ENCODE measurements around the gene FHOD1.

DNA sequence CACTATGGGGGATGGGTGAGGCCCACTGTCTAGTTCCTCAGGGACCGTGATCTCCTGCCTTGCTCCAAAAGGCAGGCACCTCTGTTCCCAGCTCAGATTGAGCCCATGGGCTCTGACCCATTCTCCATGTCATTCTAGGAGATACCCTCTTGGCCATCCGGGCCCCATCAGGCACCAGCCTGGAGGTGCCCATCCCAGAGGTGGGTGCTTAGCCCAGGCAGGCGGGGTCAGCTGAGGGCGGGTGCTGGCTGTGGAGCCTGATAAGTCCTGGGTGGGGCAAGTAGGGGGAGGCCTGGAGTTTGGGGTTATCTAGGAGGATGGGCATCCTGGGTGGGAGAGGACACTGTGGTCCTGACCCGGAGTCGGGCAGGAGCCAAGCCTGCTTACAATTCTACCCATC, 53.0 kb downstream of the FHOD1 start:
- TF ChIP-seq, protein P1, sequence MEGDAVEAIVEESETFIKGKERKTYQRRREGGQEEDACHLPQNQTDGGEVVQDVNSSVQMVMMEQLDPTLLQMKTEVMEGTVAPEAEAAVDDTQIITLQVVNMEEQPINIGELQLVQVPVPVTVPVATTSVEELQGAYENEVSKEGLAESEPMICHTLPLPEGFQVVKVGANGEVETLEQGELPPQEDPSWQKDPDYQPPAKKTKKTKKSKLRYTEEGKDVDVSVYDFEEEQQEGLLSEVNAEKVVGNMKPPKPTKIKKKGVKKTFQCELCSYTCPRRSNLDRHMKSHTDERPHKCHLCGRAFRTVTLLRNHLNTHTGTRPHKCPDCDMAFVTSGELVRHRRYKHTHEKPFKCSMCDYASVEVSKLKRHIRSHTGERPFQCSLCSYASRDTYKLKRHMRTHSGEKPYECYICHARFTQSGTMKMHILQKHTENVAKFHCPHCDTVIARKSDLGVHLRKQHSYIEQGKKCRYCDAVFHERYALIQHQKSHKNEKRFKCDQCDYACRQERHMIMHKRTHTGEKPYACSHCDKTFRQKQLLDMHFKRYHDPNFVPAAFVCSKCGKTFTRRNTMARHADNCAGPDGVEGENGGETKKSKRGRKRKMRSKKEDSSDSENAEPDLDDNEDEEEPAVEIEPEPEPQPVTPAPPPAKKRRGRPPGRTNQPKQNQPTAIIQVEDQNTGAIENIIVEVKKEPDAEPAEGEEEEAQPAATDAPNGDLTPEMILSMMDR (conservative IDR thresholded peaks at IDR 0.05; ENCODE audit: low read depth, low read length): no peak
- no peak for TF ChIP-seq EZH2 (IDR thresholded peaks at IDR 0.05; ENCODE audit: low read length, unreplicated experiment)
